Nucleus accumbens (tissue), 56 donors: ENCODE results near the gene MCTP2.
"Not testable (repeated sequence)": the region's sequence is repeated elsewhere in the genome, so short reads cannot be mapped to it uniquely, and the experiment has no call there.

Experiments
- DNase-seq, 56 donors: peaks; one replicate each; lab custom pipeline; 2025; lab: John Stamatoyannopoulos, UW

Gene MCTP2

GRCh38 chr15:94493176-94493575 lies 261.8 kb downstream of the MCTP2 start:
- DNase-seq: no peak

- not testable (repeated sequence) for DNase-seq
Observed at GRCh38 chr15:94493586-94493985, 262.2 kb downstream of the MCTP2 start.

GRCh38 chr15:94494732-94495131 lies 263.4 kb downstream of the MCTP2 start:
- no peak for DNase-seq

- DNase-seq: no peak
Observed at GRCh38 chr15:94503293-94503692, 271.9 kb downstream of the MCTP2 start.

GRCh38 chr15:94509259-94509658 lies 277.9 kb downstream of the MCTP2 start:
- no peak for DNase-seq

DNA sequence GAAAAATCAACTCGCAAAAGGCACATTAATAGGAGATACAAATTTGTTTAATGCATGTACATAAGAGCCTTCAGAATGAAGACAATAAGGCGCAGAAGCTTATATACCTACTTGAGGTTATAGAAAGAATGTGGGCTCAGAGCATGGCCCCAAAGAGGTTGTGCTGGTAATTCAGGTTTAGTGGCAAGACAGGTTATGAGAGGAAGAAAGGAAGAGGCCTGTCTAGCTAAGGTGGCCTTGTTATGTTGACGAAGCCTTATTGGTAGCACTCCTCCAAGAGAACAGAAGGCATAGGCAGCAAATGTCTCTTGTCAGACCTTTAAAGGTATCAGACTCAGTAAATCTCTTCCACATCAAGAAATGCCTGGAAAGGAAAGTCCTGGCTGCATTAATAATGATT lies 290.8 kb downstream of the MCTP2 start:
- no peak for DNase-seq

DNA sequence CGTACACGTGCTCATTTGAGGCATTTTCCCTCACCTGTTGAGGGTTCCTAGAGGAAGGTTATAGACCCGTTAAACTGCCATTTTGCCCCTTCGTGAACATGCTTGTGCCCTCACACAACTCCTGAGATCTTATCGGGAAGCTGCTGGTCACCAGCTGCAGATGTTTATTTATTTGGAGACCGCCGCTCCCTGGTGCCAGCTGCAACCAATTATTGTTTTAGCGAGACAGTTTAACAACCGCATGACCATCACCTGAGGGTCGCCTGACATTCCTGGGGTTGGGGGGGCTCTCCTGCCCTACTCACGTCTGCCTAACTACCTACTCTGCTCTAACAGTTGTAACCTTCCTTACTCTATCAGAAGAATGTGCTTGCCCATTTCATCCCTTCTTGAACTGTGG lies 292.5 kb downstream of the MCTP2 start:
- DNase-seq: no peak

DNA sequence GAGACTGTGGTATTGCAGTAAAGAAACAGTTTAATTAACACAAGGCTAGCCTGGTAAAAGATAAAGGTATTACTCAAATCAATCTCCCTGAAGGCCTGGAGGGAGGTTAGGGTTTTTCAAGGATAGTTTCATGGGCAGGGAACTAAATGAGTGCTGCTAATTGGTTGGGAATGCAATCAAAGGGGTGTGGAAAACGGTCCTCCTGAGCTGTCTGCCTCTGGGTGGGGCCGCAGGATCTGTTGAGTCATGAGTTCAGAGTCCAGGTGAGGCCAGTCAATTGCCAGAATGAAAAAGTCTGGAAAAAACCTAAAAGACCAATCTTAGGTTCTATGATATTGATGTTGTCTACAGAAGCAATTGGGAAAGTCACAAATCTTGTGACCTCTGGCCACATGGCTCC lies 293.2 kb downstream of the MCTP2 start:
- DNase-seq: no peak

GRCh38 chr15:94526071-94526689 lies 294.8 kb downstream of the MCTP2 start:
- DNase-seq: no peak

GRCh38 chr15:94532226-94532625 lies 300.9 kb downstream of the MCTP2 start:
- no peak for DNase-seq
